Activated T-helper 17 cell treated with anti-CD3 and anti-CD28 coated beads, Interleukin-2, amount 50 U/mL, for 72 hours (primary cell): Measurements from ENCODE around the gene NFE2L1. TPM values are rescaled to one million over a fixed set of nuclear protein-coding genes. Genes with fewer than 3 reads are reported as not detected.

ENCODE experiments used
- ATAC-seq: fragments of 150-1000 bp; cut with Tn5 transposase; replicated peaks from 2 replicates; pipeline ENCODE4 v1.10.0; 2021; ENCODE audit warnings: mild to moderate bottlenecking, moderate library complexity
- H3K27ac Mint-ChIP-seq: one replicate; pipeline ENCODE4 v1.8.0; 2022; ENCODE audit warnings: mixed read lengths
- H3K27me3 Mint-ChIP-seq: one replicate; pipeline ENCODE4 v1.8.0; 2022; ENCODE audit warnings: mixed read lengths
- H3K36me3 Mint-ChIP-seq: one replicate; pipeline ENCODE4 v1.8.0; 2022; ENCODE audit warnings: low read depth, mild to moderate bottlenecking, mixed read lengths
- H3K4me1 Mint-ChIP-seq: one replicate; pipeline ENCODE4 v1.8.0; 2022; ENCODE audit warnings: mixed read lengths
- H3K4me3 Mint-ChIP-seq: one replicate; pipeline ENCODE4 v1.8.0; 2022; ENCODE audit warnings: mild to moderate bottlenecking, mixed read lengths
- H3K9me3 Mint-ChIP-seq: one replicate; pipeline ENCODE4 v1.8.0; 2022; ENCODE audit warnings: mixed read lengths
- total RNA-seq, 2 donors: library from RNA; stranded (reverse); gene quantifications; one replicate each; pipeline ENCODE4 v1.2.3, GENCODE V29; 2022

NFE2L1 gene
- total RNA-seq, 2 donors from 2014 or later: 77.7 to 91.8 TPM

DNA sequence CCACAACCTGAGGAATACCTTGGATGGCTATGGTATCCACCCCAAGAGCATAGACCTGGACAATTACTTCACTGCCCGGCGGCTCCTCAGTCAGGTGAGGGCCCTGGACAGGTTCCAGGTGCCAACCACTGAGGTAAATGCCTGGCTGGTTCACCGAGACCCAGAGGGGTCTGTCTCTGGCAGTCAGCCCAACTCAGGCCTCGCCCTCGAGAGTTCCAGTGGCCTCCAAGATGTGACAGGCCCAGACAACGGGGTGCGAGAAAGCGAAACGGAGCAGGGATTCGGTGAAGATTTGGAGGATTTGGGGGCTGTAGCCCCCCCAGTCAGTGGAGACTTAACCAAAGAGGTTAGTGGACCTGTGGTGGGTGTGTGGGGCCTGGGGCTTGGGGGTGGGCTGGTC, 3.1 kb downstream of the NFE2L1 start:
- Mint-ChIP-seq H3K36me3 (peaks cover 82% of the 10 kb centered on the region), H3K27ac (peak overlapping the region; percentile 65), H3K4me1 (peaks cover 48% of the 10 kb centered on the region), H3K9me3 (no peaks in the 10 kb centered on the region), H3K27me3 (no peaks in the 10 kb centered on the region), H3K4me3 (peak overlapping the region; percentile 85)
- ATAC-seq: no peak

DNA sequence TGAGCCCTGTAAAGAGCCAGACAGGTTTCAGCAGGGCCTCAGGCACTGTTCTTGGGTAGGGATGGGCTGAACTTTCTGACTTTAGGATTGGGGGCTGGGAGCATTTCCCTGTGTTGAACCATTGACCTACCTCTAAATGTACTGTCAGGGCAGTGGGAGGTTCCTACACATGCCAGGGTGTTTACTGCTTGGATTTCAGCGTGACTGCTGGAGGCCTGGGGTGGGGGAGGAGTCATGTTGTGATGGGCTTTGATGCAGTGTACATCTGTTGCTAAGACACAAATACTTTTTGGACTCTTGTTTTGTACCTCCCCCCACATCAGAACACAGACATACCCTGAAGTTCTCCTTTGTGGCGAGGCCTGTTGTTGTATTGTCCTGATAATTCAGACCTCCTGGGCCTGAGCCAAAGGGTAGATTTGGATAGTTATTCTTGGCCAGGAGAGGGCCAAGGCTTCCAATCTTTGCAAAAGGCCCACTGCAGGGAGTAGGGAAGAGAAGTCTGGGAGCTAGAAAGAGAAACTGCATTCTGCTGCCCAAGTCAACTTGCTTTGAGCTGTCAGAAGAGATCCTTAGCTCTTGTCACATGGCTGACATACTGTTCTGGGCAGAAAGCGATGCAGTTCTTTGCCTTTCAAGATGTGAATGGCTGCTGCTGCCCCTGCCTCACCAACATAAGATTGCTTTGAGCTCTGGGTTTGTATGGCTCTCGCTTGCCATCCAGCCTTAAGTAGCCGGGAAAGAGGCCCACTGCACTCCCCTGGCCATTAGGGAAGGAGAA, 3.7 kb downstream of the NFE2L1 start:
- Mint-ChIP-seq H3K36me3 (peaks cover 88% of the 10 kb centered on the region), H3K9me3 (no peaks in the 10 kb centered on the region), H3K27ac (peak overlapping the region; percentile 65), H3K4me1 (peaks cover 46% of the 10 kb centered on the region), H3K27me3 (no peaks in the 10 kb centered on the region), H3K4me3 (peak overlapping the region; percentile 85)
- ATAC-seq: no peak

DNA sequence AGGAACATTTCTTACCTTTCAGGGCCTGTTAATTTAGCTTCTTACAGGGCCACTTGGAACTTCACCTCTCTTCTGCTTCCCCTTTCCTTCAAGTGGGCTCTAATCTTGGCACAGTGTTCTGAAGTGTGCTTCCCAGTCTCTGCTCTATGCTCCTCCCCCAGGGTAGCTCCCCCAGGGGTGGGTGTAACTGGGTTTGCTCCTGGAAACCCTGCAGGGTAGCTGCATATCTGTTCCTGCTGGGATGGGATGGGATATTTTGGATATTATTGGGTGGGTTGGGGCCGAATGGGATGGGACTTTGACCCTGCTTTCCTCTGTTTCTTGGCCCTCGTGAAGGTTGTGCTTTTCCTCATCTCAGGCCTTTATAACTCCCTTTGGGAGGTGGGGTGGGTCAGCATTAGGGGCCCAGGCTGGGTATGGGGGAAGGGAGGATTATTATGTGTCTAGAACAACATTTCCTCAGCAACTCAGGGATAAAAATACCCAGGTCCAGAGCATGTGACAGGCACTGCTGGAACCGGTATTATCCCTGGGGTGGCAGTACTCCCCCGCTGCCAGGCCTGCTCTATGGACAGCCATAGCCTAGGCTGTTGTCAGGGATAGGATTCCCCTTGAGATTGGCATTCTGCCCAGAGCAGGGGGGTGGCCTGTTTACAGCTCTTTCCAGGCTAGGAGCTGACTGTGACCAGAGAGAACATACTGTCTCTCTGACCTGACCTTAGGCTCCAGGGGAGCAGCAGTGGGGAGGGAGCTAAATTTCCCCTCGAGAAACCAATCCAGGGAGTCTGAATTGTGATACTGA, 5.0 kb downstream of the NFE2L1 start:
- H3K27me3 Mint-ChIP-seq: no peaks in the 10 kb centered on the region

DNA sequence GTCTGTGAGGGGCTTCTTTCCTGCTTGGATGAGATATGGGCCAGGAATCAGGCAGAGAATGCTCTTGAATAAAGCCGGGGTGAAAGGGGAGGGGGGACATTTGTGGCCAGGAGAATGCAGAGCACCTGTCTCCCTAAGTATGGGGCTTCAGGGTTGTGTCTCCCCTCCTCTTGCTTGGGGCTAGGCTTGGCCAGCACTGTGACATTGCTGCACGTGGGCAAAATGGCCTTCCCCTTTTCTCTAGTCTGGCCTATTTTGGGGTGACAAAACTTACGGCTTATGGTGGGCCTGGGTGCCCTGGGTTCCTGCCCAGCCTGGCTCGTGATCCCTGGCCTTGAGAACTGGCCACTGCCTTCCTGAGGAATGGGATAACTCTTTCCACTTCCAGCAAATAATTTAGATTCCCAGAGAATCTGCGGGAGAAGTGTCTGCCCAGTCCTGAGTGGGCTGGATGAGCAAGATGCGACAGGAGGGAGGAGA, 5.6 kb downstream of the NFE2L1 start:
- no peaks in the 10 kb centered on the region for H3K9me3 Mint-ChIP-seq
- H3K4me3 Mint-ChIP-seq: peak overlapping the region; percentile 85
- no peak for ATAC-seq
- peaks cover 94% of the 10 kb centered on the region for H3K36me3 Mint-ChIP-seq
- peak overlapping the region; percentile 65 for H3K27ac Mint-ChIP-seq
- no peaks in the 10 kb centered on the region for H3K27me3 Mint-ChIP-seq
- peaks cover 49% of the 10 kb centered on the region for H3K4me1 Mint-ChIP-seq

More for the DNA sequence above, 5.0 kb downstream of the NFE2L1 start:
- Mint-ChIP-seq H3K36me3 (peaks cover 94% of the 10 kb centered on the region), H3K4me1 (peaks cover 46% of the 10 kb centered on the region), H3K9me3 (no peaks in the 10 kb centered on the region), H3K4me3 (peak overlapping the region; percentile 85), H3K27ac (peak overlapping the region; percentile 65)
- no peak for ATAC-seq

DNA sequence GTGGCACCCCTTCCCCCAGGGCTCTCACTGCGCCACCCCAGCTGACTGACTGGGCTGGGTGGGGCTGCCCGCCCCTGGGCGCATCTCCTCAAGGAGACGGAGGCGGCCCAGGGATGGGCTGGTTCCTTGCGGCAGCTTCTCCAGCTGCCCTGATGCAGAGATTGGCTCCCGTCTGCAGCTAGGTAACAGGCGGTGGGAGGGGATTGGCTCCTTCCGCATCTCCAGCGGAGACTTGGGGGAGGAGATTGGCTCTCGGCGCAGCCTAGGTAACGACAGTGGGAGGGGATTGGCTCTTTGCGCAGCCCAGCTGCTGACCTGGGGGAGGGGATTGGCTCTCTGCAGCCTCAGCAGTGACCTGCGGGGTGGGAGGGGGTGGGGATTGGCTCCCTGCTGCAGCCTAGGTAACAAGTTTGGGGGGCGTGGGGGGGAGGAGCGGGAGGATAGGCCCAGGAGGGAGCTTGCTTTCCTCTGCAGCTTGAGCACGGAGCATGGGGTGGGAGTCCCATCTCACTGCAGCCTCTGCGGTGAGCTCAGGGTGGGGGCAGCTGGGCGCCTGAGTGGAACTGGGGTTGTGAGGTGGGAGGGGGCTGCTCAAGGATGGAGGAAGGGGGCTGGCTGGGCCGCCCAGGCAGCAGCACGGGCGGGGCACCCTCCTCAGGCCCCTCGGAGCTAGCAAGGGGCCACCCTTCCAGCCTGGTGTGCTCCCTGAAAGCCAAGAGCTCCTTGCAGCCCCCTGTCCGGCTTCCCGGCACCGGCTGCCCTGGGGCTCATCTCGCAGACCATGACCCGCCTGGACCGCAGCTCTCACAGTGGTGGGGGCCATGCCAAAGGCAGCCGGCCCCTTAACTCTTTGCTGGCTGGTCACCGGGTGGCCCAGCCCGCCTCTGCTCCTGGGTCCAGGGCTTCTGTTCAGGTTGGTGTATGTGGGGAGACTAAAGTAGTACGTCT, 6.4 kb downstream of the NFE2L1 start:
- Mint-ChIP-seq H3K36me3 (peaks cover 94% of the 10 kb centered on the region), H3K9me3 (no peaks in the 10 kb centered on the region), H3K4me1 (peaks cover 52% of the 10 kb centered on the region), H3K27me3 (no peaks in the 10 kb centered on the region), H3K4me3 (peak overlapping the region; percentile 85), H3K27ac (peak overlapping the region; percentile 97)
- no peak for ATAC-seq

DNA sequence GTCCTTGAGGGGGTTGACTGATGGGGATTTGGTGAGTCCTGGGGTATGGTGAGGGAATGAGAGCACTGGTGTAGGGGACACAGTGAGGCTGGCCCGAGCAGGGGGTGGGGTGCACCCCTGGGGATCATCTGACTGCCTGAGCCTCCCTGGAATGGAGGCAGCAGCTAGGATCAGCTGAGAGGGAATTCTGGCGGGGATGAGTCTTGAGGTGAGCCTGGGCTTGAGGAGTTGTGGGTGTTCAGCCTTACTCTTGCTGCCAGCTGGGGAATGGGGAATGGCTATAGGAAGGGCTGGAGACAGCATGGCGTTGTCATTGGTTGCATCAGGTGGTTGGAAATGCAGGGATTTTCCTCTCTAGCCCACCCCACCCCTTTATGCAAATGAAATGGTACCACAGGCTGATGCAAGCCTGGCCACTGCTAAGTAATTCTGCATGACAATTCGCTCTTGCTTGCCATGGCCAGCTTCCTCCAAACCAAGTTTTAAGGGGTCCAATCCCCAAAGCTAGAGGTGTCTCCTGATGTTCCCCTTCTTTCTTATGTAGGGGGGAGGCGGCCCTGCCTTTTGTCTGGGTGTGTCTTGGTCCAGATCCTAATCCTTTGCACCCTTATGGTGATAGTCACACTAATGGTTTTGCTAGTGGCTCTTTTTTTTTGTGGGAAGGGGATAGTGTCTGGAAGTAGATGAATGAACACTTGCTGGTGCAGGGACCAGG, 7.5 kb downstream of the NFE2L1 start:
- peak overlapping the region; percentile 97 for H3K27ac Mint-ChIP-seq
- peaks cover 94% of the 10 kb centered on the region for H3K36me3 Mint-ChIP-seq
- no peaks in the 10 kb centered on the region for H3K9me3 Mint-ChIP-seq
- H3K27me3 Mint-ChIP-seq: no peaks in the 10 kb centered on the region
- peak; percentile 88 for ATAC-seq
- H3K4me1 Mint-ChIP-seq: peaks cover 47% of the 10 kb centered on the region
- H3K4me3 Mint-ChIP-seq: peak overlapping the region; percentile 84

DNA sequence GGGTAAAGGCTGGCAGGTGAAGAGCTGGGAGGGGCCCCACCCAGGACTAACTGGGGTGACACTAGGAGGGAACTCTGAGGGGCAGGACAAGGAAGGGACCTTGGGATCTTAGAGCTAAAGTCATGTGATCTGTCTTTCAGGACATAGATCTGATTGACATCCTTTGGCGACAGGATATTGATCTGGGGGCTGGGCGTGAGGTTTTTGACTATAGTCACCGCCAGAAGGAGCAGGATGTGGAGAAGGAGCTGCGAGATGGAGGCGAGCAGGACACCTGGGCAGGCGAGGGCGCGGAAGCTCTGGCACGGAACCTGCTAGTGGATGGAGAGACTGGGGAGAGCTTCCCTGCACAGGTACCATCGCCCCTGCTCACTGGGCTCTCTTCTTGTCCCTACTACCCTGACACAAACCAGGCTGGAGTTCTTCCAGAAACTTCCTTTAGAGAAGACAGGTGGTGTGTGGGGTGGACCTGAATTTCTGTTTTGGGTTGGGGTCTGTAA, 8.1 kb downstream of the NFE2L1 start:
- Mint-ChIP-seq H3K4me1 (peaks cover 45% of the 10 kb centered on the region), H3K27ac (peak overlapping the region; percentile 97), H3K4me3 (peak overlapping the region; percentile 84), H3K36me3 (peaks cover 94% of the 10 kb centered on the region), H3K9me3 (no peaks in the 10 kb centered on the region), H3K27me3 (no peaks in the 10 kb centered on the region)
- no peak for ATAC-seq

DNA sequence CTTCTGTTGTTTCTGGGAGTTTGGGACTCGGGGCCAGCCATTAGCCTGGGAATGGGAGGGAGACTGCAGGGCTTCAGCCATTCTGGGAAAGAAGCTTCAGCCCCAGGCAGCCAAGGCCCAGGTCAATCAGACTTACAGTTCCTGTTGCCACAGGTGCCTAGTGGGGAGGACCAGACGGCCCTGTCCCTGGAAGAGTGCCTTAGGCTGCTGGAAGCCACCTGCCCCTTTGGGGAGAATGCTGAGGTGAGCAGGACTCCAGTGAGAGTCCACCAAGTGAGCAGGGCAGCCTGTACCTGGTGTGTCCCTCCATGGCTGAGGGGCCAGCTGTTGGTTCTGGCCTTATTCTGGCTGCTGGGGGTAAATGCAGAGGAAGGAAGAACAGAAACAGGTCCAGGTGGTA, 8.7 kb downstream of the NFE2L1 start:
- Mint-ChIP-seq H3K36me3 (peaks cover 94% of the 10 kb centered on the region), H3K27me3 (no peaks in the 10 kb centered on the region), H3K9me3 (no peaks in the 10 kb centered on the region), H3K4me3 (peak overlapping the region; percentile 84), H3K4me1 (peaks cover 42% of the 10 kb centered on the region), H3K27ac (no peak overlapping the region)
- ATAC-seq: no peak

DNA sequence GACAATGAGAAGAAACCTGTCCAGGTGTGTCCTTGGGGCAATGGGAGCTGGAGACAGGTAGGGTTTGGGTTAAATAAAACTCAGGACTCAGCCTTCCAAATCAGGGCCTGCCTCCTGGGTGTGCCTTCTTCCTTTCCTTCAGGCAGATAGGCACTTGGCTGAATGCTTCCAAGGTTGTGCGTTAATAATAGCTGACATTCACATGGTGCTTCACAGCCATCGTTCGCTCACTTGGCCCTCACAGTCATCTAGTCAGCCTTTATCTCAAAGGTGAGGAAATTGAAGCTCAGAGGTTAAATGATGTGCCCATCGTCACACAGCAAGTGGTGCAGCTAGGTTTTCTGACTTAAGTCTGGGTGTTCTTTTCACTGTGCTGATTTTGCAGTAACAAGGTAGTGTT, 9.5 kb downstream of the NFE2L1 start:
- no peak overlapping the region for H3K27ac Mint-ChIP-seq
- peaks cover 37% of the 10 kb centered on the region for H3K4me1 Mint-ChIP-seq
- no peak overlapping the region for H3K4me3 Mint-ChIP-seq
- ATAC-seq: no peak
- peaks cover 94% of the 10 kb centered on the region for H3K36me3 Mint-ChIP-seq
- H3K9me3 Mint-ChIP-seq: no peaks in the 10 kb centered on the region
- H3K27me3 Mint-ChIP-seq: no peaks in the 10 kb centered on the region

DNA sequence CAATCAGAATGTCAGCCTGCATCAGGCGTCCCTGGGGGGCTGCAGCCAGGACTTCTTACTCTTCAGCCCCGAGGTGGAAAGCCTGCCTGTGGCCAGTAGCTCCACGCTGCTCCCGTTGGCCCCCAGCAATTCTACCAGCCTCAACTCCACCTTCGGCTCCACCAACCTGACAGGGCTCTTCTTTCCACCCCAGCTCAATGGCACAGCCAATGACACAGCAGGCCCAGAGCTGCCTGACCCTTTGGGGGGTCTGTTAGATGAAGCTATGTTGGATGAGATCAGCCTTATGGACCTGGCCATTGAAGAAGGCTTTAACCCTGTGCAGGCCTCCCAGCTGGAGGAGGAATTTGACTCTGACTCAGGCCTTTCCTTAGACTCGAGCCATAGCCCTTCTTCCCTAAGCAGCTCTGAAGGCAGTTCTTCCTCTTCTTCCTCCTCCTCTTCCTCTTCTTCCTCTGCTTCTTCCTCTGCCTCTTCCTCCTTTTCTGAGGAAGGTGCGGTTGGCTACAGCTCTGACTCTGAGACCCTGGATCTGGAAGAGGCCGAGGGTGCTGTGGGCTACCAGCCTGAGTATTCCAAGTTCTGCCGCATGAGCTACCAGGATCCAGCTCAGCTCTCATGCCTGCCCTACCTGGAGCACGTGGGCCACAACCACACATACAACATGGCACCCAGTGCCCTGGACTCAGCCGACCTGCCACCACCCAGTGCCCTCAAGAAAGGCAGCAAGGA, 10.4 kb downstream of the NFE2L1 start:
- H3K9me3 Mint-ChIP-seq: no peaks in the 10 kb centered on the region
- H3K36me3 Mint-ChIP-seq: peaks cover 92% of the 10 kb centered on the region
- ATAC-seq: no peak
- peak overlapping the region; percentile 69 for H3K27ac Mint-ChIP-seq
- no peak overlapping the region for H3K4me3 Mint-ChIP-seq
- peaks cover 32% of the 10 kb centered on the region for H3K4me1 Mint-ChIP-seq
- H3K27me3 Mint-ChIP-seq: no peaks in the 10 kb centered on the region

DNA sequence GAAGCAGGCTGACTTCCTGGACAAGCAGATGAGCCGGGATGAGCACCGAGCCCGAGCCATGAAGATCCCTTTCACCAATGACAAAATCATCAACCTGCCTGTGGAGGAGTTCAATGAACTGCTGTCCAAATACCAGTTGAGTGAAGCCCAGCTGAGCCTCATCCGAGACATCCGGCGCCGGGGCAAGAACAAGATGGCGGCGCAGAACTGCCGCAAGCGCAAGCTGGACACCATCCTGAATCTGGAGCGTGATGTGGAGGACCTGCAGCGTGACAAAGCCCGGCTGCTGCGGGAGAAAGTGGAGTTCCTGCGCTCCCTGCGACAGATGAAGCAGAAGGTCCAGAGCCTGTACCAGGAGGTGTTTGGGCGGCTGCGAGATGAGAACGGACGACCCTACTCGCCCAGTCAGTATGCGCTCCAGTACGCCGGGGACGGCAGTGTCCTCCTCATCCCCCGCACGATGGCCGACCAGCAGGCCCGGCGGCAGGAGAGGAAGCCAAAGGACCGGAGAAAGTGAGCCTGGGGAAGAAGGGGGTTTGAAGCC, 11.0 kb downstream of the NFE2L1 start:
- H3K27me3 Mint-ChIP-seq: no peaks in the 10 kb centered on the region
- ATAC-seq: no peak
- peak overlapping the region; percentile 69 for H3K27ac Mint-ChIP-seq
- H3K36me3 Mint-ChIP-seq: peaks cover 92% of the 10 kb centered on the region
- H3K4me1 Mint-ChIP-seq: peaks cover 32% of the 10 kb centered on the region
- no peaks in the 10 kb centered on the region for H3K9me3 Mint-ChIP-seq
- no peak overlapping the region for H3K4me3 Mint-ChIP-seq

DNA sequence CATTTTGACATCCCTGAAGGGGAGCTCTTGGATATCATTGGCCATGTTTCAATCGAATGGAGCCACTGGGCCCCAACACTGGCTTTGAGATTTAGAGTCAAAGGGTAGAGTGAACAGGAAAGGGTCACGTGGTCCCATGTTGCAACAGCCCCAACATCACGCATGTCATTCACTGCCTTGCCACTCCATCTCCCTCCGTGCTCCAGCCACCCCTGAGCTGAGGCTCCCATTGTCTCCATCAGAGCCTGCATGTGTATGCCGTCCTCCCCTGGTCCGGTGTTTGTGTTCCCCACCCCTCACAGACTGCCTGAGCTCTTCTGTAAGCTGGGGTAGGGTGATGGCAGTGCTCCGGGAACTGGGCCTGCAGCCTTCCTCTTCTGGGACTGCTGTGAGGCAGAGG, 12.1 kb downstream of the NFE2L1 start:
- Mint-ChIP-seq H3K4me1 (peaks cover 27% of the 10 kb centered on the region), H3K27me3 (no peaks in the 10 kb centered on the region), H3K36me3 (peaks cover 98% of the 10 kb centered on the region)

DNA sequence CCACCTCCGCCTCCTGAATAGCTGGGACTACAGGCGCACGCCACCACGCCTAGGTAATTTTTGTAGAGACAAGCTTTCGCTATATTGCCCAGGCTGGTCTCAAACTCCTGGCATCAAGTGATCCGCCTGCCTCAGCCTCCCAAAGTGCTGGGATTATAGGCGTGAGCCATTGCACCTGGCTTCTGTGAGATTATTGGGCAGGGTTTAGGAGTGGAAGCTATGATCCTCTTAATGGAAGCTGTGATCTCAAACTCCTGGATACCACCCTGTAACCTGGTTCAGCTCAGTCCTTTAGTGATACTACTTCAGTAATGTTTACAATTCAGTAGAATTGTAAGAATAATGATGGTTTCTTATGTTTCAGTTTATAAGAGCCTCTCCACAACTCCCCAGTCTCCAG, 14.1 kb downstream of the NFE2L1 start:
- Mint-ChIP-seq H3K4me1 (peaks cover 15% of the 10 kb centered on the region), H3K27ac (no peak overlapping the region), H3K36me3 (peaks cover 98% of the 10 kb centered on the region)

More for the DNA sequence above, 12.1 kb downstream of the NFE2L1 start:
- Mint-ChIP-seq H3K27ac (peak overlapping the region; percentile 43), H3K4me3 (no peak overlapping the region), H3K9me3 (no peaks in the 10 kb centered on the region)
- no peak for ATAC-seq

More for the DNA sequence above, 14.1 kb downstream of the NFE2L1 start:
- H3K4me3 Mint-ChIP-seq: no peak overlapping the region
- H3K27me3 Mint-ChIP-seq: no peaks in the 10 kb centered on the region
- no peaks in the 10 kb centered on the region for H3K9me3 Mint-ChIP-seq
- ATAC-seq: no peak
